ENCODE measurements around the gene RNU5D-1. TPM values are rescaled to one million over a fixed set of nuclear protein-coding genes. Genes with fewer than 3 reads are reported as not detected.

Gene RNU5D-1
- total and polyA plus RNA-seq, 2 of the 13 experiments (the other 11 are each of a cell fraction or from before 2014, with no cell fraction given): 165 TPM; not detected in 1

DNA sequence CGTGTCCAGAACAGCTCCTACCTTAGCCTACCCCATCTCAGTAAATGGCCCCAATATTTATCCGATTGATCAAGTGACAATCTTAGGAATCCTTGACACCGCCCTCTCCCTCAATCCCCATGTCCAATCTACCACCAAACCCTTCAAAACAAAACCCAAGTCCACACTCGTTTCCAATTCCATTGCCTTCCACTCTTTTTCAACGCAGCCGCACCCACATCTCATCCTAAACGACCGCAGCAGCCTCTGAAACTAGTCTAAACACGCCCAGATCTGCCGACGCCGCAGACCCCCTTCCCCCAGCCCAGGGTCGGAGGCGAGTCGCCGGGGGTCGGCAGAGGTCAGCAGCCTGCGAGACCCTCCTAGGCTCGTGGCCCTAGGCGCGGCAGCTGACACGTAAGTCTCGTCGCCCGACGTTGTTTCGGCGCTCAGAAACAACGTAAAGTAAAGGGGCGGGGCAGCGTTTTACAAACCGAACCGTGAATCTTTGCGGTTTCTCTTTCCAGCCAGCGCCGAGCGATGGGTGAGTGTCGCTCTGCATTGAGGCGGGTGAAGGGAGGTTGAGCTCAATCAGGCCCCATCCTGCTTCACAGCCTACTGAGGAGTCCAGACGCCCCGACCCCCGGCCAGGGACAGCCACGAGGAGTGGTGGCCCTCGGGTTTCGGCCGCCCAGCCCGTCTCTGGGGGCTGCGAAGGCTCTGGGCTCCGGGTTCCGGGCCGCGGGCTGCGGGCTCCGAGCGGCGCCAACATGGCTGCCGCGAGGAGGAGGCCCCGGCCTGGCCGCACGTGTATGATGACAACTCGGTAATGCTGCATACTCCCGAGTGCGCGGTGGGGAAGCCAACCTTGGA, 44.3 kb upstream of the RNU5D-1 start, which contains the start of gene RPS8 (continued):
- TF ChIP-seq MTERF4 (CRISPR knock-in tag; IDR thresholded peaks at IDR 0.05) (0 out of 2 replicates have a peak, but pooled peaks have one; percentile 74), PHF5A (CRISPR knock-in tag; IDR thresholded peaks at IDR 0.05; ENCODE audit: low read depth, unreplicated experiment) (no peak), ZBTB40 (IDR thresholded peaks at IDR 0.05) (no peak), ZBTB40 (CRISPR knock-in tag; IDR thresholded peaks at IDR 0.05) (peak; percentile 41; the same call in 1 of the 2 replicates), ZNF710 (CRISPR knock-in tag; IDR thresholded peaks at IDR 0.05; ENCODE audit: borderline replicate concordance) (0 out of 2 replicates have a peak, but pooled peaks have one; percentile 44), NR1H2 (CRISPR knock-in tag; IDR thresholded peaks at IDR 0.05; ENCODE audit: borderline replicate concordance, low read depth) (0 out of 2 replicates have a peak, but pooled peaks have one; percentile 31), RAD21 (CRISPR knock-in tag; IDR thresholded peaks at IDR 0.05) (peak; percentile 39), EZH2 (conservative IDR thresholded peaks at IDR 0.05; ENCODE audit: low read depth, low read length) (no peak), MXD4 (CRISPR knock-in tag; IDR thresholded peaks at IDR 0.05) (peak; percentile 85), GABPB1 (CRISPR knock-in tag; IDR thresholded peaks at IDR 0.05) (peak; percentile 75), SP2 (CRISPR knock-in tag; IDR thresholded peaks at IDR 0.05) (no peak; the same call in 1 of the 2 replicates)
- TF ChIP-seq, protein P1, sequence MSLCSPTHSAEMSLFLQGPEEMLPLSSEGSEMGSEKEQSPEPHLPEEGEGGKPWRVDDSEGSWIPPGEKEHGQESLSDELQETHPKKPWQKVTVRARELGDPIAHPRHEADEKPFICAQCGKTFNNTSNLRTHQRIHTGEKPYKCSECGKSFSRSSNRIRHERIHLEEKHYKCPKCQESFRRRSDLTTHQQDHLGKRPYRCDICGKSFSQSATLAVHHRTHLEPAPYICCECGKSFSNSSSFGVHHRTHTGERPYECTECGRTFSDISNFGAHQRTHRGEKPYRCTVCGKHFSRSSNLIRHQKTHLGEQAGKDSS (CRISPR knock-in tag; IDR thresholded peaks at IDR 0.05; ENCODE audit: borderline replicate concordance, low read depth): no peak; the same call in 1 of the 2 replicates
- TF ChIP-seq, protein P2, sequence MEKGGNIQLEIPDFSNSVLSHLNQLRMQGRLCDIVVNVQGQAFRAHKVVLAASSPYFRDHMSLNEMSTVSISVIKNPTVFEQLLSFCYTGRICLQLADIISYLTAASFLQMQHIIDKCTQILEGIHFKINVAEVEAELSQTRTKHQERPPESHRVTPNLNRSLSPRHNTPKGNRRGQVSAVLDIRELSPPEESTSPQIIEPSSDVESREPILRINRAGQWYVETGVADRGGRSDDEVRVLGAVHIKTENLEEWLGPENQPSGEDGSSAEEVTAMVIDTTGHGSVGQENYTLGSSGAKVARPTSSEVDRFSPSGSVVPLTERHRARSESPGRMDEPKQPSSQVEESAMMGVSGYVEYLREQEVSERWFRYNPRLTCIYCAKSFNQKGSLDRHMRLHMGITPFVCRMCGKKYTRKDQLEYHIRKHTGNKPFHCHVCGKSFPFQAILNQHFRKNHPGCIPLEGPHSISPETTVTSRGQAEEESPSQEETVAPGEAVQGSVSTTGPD (CRISPR knock-in tag; IDR thresholded peaks at IDR 0.05): no peak

All from HepG2 (cell line).